Right hindlimb (tissue), 1 donor: ENCODE data around the gene ZNF385D.

Source experiments
- DNase-seq: peaks from one replicate; pipeline ENCODE4 v3.0.0-alpha.2; 2018

ZNF385D gene

DNA sequence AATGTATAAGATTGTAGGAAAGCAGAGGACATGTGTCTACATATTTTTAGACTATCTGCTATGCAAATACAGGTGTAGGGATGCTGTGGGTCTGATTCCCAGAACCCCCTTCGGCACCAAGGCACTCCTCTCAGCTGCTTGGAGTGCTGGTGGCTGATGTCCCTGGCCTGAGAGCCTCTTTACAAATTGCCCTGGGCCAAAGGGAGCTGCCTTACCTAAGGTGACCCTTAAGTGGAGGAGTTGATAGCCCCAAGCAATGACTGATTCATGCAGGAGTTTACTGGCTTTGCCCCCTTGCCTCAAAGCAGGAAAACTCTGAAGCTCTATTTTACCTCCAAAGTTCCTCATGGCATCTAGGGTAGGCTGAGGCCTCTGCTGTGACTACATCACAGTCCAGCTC lies 83.0 kb downstream of the ZNF385D start:
- no peak for DNase-seq

DNA sequence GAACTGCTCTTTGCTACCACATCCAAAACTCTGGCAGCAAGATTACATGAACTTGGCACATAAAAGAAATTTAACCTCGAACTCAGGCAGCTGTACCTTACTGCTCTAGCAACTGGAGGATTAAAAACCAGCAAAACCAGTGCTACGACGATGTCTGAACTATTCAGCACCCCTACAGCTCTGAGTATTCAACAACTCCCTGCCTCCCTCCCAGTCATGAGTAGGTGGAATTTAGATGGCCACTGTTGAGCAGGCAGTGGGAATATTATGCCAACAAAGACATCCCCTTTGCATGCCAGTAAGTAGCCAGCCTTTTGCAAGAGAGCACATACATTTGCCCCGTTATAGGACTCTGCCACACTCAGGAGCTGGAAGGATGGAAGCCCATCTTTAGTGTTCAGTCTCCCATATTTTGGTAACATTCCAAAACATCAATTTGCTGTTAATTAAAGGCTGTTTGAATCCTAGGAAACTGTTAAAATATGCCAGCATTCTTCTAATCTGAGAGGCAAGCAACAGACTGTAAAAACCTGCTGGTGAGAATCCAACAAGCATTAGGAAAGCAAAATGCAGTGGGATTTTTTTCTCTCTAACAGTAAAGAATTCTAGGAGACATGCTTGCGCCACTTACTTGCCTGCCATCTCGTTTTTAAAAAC lies 85.4 kb downstream of the ZNF385D start:
- no peak for DNase-seq

DNA sequence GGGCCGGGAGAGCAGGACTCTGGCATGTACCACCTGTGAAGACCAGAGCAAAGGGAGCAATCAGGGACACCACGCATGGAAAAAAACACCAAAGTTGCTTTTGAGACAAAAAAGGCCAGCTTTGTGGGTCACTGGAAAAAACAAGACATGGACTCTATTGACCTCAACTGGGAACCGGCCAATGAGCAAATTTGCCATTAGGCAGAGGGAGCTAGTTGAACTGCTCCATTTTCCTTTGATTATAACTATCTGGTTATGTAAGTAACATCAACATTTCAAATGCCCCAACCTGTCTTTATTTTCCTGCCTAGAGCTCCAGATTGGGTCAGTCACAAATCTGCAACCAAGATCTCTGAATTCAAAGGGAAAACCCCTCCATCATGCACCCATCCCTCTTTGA lies 86.0 kb downstream of the ZNF385D start:
- DNase-seq, result no peak

DNA sequence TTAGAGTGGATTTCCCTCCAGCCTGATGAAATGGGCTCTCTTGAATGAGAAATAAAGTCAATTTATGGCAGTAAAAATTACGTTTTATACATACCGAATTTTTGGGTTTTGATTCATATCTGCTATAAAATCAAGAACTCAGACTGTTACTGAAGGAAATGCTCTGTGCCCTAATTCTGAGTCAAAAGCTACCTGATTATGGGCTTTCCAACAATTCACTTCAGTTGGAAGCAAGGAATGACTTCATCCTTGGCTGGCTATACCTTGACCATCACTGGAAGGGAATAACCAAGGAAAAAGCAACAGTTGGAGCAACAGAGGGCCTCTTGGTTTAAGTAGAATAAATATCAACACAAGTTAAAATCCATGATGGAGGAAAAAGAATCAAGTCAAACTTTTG lies 88.6 kb downstream of the ZNF385D start:
- no peak for DNase-seq

DNA sequence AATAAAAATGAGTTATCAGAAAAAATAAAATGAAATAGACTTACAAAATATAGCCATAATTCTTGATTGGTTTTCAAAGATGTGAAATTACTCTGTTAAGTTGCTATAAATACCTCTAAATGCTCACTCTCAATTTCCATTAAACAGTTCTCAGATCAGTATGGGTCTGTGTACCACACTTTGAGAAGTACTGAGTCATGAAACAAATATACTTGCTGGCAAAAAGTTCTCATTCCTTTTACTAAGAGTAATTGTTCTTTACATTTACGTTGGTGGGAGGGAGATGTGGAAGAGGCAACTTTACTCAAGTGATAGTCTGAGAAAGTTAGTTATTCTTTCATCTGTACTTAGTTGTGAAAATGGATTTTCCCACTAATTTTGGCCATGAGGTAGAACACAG lies 96.3 kb downstream of the ZNF385D start:
- DNase-seq, result no peak

DNA sequence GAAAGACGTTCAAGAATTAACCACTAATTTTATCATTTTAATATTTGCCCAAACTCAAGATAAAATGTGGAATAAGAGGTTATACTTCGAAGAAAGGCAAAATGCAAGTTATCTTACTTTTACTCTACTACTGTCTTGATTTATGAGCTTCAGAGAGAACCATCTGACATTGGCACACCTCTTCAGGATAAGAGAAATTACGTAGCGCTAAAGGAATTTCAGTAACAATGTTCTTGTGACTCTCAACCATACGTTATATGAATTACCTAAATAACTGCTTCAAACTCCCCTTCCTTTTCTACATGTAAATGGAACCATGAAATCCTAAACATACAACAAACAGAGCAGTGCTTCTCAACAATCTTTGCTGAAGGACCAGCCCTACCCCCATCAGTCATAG lies 96.8 kb downstream of the ZNF385D start:
- DNase-seq, result no peak

DNA sequence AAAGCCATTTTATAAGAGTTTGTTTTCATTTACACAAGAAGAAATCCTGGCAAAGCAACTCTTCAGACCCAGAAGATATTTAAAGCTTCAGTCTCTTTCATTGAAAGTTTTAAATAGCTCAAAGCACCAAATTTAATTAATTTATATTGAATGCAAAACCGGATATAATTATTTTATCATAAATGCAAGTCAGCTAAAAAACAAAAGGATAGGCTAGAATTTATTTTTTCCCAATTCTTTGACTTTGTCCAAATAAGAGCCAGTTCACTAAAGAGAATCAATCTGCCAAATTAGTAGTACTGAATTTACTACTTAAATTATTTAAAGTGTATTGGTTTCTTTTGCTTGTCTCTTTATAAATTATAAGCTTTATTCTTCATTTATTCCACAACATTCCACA lies 101.5 kb downstream of the ZNF385D start:
- DNase-seq, result no peak

DNA sequence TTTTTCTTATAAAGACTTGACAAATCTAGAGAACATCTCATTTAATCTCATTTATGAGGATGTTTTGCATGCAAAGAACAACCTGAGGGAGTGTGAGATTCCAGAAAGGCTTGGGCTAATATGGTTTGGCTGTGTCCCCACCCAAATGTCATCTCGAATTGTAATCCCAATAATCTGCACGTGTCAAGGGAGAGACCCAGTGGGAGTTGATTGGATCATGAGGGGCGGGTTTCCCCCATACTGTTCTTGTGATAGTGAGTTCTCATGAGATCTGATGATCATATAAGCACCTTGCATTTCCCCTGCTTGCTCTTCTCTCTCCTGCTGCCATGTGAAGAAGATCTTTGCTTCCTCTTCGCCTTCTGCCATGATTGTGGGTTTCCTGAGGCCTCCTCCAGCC lies 103.0 kb downstream of the ZNF385D start:
- DNase-seq, result no peak

DNA sequence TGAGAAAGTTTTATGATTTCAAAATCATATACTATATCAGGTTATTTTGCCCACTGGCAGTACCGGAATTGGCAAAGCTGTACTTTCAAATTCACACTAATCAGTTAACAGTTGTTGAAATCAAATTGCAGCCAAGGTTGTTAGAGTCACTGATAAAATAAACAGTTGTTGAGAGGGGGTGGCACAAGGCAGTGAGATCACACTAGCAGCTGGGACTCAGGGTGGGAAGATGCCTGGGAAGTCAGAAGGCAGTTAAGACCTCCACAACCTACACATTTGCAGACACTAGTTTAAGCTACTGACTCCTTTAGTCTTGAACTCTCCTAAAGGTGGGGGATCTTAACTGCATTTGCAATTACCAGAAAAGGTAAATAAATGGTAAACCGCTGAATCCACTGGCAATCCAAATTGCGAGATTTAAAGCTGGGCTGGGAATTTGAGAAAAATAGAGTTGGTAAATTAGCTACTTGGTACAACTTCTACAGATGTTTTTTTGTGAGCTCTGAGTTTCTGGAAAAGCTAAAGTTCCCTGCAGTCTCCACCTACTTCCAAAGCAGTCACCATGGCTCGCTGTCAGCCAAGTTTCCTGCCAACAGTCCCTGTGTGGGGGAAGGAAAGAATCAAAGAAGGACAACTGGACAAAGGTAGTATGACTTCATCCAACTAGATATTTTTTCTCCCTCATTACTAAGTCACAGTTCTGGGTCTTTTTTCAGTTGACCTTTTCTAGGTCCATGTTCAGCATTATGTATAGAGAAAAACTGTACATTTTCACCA lies 105.7 kb downstream of the ZNF385D start:
- DNase-seq, result peak; percentile 64

DNA sequence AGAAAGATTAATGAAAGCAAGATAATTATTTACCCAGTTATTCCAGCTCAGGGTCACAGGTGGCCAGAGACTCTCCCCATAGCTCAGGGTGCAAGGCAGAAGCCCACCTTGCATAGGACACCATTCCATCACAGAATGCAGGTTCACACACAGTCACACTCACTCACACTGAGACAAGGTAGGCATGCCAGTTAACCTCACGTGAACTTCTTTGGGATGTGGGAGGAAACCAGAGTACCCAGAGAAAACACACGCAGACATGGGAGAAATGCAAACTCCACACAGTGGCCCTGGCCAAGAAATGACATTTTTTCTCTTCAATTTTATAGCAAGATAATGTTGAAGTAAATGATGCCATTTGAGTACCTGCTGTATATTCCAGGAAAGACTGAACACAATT lies 106.7 kb downstream of the ZNF385D start:
- no peak for DNase-seq

DNA sequence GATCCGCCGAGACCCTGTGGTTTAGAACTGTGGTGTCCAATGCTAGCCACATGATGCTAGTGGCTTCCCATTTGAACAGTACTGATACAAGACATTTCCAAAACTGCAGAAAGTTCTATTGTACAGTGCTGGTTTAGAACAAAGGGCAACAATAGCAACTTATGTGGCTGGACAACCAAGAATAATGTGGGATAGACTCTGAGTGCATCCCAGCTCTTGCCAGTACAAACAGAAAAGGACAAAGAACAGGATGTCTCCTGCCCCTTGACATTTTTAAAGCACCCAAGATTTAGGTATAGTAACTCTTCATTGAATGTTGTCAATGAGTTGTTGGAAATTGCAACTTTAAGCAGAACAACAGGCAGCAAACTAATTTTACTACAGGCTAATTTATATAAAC lies 107.3 kb downstream of the ZNF385D start:
- no peak for DNase-seq

DNA sequence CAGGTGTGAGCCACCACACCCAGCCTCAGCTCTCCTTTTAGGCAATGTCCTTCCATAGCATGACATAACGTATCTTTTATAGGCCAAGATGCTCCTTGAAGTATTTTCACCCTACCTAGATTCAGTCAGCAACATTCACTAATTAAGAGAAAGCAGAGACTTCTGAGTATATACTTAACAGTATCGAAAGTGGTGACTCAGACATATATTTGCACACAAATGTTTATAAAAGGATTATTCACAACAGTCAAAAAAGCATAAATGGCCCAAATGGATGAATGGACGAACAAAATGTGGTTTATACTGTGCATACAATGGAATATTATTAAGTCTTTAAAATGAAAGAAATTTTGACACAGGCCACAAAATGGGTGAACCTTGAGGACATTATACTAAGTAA lies 108.6 kb downstream of the ZNF385D start:
- no peak for DNase-seq

DNA sequence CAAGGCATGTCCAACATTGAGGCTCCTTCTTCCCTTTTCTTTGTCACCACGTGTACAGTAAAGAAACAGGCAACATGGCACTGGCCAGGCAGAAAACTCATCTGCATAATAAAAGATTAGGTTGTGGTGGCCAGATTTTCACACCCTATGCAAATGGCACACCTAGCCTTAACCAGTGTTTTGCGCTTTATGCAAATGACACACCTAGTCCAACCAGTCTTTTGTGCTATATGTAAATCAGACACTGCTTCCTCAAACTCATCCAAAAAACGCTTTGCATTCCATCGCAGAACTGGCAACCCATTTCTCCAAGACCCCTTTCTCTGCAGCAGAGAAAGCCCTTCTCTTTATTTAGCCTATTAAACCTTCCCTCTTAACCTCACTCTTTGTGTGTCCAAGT lies 109.1 kb downstream of the ZNF385D start:
- no peak for DNase-seq

DNA sequence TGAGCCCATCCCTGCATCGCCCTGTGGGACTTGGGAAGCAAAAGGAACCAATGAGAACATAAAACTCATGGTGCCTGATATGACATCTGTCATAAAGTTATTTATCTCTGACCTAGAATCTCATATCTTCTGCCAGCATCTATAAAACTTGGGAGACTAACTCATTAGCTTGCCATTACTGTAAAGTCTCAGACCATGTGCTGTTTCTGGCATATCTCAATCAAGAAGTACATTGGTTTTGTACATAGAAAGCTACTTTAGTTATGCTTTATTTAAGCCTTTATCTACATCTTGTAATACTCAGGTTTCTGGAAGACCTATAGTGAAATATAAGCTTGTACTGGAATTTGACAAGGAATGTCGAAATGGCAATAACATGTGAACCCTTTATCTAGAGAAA lies 112.5 kb downstream of the ZNF385D start:
- DNase-seq, result no peak

DNA sequence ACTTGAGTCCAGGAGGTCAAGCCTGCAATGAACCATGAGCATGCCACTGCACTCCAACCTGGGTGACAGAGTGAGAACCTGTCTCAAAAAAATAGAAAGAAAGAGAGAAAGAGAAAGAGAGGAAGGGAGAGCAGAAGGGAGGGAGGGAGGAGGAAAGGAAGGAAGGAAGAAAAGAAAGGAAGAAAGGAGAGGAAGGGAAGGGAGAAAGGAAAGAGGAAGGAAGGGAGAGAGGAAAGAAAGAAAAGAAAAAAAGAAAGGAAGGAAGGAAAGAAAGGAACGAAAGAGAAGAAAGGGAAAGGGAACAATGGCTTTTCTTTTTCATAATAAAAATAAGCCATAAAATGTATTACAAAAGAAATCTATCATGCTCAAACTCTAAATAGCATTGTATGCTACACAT lies 116.9 kb downstream of the ZNF385D start:
- no peak for DNase-seq

DNA sequence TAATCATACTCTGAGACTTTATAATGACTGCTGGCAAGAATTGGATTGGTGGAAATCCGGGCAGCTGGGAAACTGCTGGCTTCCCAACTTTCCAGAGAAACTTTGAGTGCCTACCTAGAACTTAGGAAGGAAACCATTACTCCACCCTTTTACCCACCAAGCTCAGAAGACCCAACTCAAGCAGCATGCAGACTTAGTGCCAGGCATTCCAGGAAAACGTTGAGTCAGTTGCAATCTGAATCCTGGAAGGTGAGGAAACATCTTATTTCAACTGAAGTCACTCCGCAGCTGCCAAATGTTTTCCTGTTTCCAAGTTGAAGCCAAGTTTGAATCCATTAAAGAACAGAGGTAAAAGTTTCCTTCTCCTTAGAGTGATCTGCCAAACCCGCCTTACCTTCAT lies 126.5 kb downstream of the ZNF385D start:
- DNase-seq, result no peak

DNA sequence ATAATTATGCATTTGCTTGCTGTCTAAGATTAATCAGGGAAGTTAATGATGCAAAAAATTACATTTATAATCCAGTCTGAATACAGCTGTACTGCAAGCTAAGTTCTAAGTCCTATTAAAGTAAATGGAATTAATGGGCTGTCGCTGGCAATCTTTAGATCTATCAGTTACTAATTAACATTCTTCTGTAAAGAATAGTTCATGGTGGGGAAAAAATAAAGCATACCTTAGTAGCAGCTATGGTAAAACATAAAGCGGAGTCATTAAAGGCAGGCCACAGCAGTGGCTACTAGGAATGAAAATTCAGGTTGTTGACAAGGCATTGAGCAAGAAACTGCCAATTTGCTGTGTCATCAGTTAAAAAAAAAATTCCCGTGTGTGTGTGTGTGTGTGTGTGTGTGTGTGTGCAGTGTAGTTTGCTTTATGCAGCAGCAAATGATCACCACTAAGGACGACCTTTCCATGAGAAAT lies 129.8 kb downstream of the ZNF385D start:
- DNase-seq, result no peak

DNA sequence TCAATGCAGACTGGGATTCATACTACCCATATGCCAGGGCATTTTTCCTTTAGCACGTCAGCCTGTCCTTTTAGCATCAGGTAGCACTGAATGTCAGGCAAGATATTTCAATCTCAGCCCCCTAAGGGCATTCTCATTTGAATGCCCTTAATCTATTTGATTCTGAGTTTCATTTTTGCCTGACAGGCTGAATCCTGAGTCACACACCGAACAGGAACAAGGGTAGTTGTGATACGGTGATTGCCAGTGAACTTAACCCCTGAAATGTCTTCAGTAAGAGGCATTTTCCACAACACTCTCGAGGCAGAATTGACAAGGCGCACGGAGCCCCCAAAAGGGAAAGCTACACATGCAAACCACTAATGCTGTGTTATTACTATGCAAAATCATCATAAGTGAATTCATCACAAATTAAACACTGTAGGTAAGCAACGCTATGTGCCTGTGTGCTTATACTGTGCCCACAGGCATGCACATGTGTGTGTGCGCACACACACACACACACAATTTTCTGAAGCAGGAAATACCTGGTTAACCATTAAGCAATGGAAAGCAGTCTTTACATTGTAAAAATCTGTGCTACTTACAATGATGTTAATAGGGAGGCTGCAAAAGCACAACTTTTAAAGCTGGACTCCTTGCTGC lies 130.4 kb downstream of the ZNF385D start:
- no peak for DNase-seq

DNA sequence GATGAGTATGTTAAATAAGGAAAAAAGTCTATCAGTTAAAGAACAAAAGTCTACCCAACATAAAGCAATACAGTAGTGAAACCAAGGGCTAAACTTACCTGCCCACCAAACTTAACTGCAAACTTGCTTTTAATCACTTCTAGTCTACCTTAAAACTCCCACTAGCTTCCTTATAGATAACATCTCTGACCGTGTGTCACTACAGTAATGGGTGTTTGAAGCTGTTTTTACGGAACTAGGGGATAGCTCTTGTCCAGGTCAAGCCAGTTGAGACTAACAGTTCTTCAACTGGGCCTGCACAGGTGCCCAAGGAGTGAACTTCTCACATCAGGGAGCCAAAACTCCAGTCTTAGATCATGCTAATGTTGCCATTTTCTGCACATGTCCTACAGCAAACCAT lies 132.3 kb downstream of the ZNF385D start:
- no peak for DNase-seq

DNA sequence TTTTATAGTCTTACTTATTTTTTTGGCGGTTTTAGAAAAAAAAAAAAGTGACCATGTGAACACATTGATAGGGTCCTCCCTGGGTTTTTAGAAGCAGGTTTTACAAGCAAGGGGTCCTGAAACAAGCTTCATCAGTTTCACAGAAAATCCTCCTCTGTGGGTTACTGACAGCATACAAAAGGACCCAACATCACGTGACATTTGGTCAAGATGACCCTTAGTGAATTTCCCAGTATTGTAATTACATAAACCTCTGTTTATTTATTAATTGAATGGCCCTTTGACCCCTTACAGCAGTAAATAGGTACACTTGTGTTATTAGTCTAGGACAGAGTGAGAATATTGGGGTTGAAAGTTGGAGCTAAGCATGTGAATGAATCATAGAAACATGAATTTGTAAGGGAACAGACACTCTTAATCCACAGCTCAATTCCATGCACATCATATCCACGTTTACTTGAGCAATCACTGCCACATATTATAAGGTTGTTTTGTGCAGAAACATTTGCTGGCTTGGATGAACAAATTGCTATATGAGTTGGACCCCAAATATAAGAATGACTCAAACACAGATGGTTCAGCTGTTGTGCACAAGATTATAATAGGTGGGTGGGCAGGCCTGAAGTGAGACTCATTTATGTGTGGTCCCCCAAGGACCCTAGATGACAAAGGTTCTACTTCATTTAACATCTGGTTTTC lies 137.5 kb downstream of the ZNF385D start:
- no peak for DNase-seq

DNA sequence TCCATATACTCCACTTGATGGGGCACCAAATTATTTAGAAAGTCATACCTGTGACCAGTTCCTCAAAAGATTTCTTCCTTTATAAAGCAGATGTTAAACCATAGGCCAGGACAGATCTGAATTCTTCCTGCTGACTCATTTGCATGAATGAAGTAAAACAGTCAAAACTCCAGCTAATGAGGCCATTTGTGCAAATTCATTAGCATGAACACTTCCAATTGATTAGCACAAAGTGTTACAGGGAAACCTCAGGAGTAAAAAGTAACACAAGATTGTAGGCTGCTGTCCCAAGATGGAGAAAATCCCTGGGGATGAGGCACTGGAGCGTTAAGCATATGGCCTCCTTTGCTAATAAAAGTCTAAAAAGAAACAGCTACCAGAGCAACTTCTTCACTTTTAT lies 149.8 kb downstream of the ZNF385D start:
- DNase-seq, result no peak

DNA sequence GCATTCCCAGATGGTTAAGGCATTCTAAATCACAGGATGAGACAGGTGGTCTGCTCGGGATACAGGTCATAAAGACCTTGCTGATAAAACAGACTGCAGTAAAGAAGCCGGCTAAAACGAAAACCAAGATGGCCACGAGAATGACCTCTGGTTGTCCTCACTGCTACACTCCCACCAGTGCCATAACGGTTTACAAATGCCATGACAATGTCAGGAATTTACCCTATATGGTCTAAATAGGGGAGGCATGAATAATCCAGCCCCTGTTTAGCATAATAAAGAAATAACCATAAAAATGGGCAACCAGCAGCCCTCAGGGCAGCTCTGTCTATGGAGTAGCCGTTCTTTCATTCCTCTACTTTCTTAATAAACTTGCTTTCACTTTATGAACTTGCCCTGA lies 151.1 kb downstream of the ZNF385D start:
- no peak for DNase-seq

DNA sequence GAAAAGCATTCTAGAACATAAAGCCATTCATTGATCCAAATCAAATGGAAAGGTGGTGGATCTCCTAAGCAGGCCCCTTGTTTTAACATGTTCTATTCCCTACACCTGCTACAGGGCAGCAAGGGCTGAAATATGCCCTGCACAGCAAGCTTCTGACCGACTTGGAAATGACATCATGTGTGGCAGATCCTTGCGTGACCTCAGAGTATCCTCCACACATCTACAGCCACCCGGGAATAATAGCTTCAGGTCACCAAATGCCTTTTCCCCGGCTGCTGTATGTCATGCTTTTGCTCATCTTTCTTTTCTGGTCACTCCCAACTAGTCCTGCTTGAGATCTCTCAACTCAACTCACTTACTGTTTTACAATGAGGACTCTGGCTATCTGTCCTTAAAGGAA lies 158.2 kb downstream of the ZNF385D start:
- no peak for DNase-seq

DNA sequence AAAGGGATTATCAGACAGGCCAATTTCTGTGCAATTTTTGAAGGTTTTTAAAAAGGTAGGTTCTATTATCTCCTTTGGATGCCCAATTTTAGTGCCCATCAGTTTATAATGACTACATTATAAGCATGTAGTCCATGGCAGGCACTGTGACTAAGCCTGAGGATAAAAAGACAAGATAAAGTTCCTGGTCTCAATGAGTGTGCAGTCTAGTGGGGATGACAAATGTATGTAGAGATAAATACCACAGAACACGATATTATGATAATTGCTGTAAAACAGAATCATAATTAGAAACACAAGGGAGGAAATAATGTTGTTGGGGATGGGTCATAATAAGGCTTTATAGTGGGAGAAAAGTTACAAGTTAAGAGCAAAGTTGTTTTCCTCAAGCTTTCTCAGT lies 163.1 kb downstream of the ZNF385D start:
- DNase-seq, result no peak
